Liver (tissue), 9 donors: ENCODE results near the gene WDR59. TPM values are rescaled to one million over a fixed set of nuclear protein-coding genes. Genes with fewer than 3 reads are reported as not detected.

ENCODE experiments used
- DNase-seq: peaks from one replicate; pipeline ENCODE4 v3.0.0-alpha.2; 2017; ENCODE audit warnings: low spot score
- H3K27ac ChIP-seq, 2 donors: one replicate each; pipeline ENCODE4 v1.7.0; 2013; ENCODE audit warnings: inconsistent platforms in 2 of 2, low read length in 2 of 2, control low read depth in 1 of 2, low read depth in 1 of 2, mild to moderate bottlenecking in 1 of 2
- H3K27me3 ChIP-seq, 4 donors: one replicate each; pipeline versions ENCODE4 v1.6.1 to v1.7.0; 2013; ENCODE audit warnings: low read length in 3 of 4, inconsistent platforms in 1 of 4, mild to moderate bottlenecking in 1 of 4, moderate library complexity in 1 of 4; ENCODE audit not compliant: control insufficient read depth in 4 of 4, insufficient read depth in 4 of 4
- H3K36me3 ChIP-seq, 4 donors: one replicate each; pipeline versions ENCODE4 v1.6.1 to v1.7.0; 2013; ENCODE audit warnings: low read length in 3 of 4, mild to moderate bottlenecking in 3 of 4, low read depth in 1 of 4, moderate library complexity in 1 of 4; ENCODE audit not compliant: control insufficient read depth in 4 of 4, insufficient read depth in 3 of 4
- H3K4me1 ChIP-seq, 4 donors: one replicate each; pipeline versions ENCODE4 v1.6.1 to v1.7.0; 2013; ENCODE audit warnings: low read length in 3 of 4, mild to moderate bottlenecking in 3 of 4, moderate library complexity in 1 of 4; ENCODE audit not compliant: control insufficient read depth in 4 of 4, insufficient read depth in 4 of 4
- H3K4me3 ChIP-seq, 3 donors: one replicate each; pipeline versions ENCODE4 v1.6.1 to v1.7.0; 2013; ENCODE audit warnings: low read length in 3 of 3, control low read depth in 1 of 3, low read depth in 1 of 3, mild to moderate bottlenecking in 1 of 3
- H3K9ac ChIP-seq, 2 donors: one replicate each; pipeline ENCODE4 v1.7.0; 2013; ENCODE audit warnings: low read length in 2 of 2, mild to moderate bottlenecking in 2 of 2, moderate library complexity in 2 of 2, control low read depth in 1 of 2, low read depth in 1 of 2
- H3K9me3 ChIP-seq, 4 donors: one replicate each; pipeline versions ENCODE4 v1.6.1 to v1.7.0; 2013; ENCODE audit warnings: low read length in 3 of 4; ENCODE audit not compliant: control insufficient read depth in 4 of 4
- EGR1 ChIP-seq, 2 donors: IDR thresholded peaks; 2 replicates each; pipeline ENCODE4 v1.6.1; 2016 to 2018; ENCODE audit warnings: antibody characterized with exemption in 2 of 2, low read depth in 2 of 2
- FOXA1 ChIP-seq: IDR thresholded peaks from 2 replicates; pipeline ENCODE4 v1.6.1; 2016; ENCODE audit warnings: antibody characterized with exemption
- FOXA2 ChIP-seq: IDR thresholded peaks from 2 replicates; pipeline ENCODE4 v1.6.1; 2016; ENCODE audit warnings: antibody characterized with exemption
- GABPA ChIP-seq, 2 donors: IDR thresholded peaks in 1 of 2; conservative IDR thresholded peaks in 1 of 2; 2 replicates each; pipeline ENCODE4 v1.6.1; 2016; ENCODE audit warnings: antibody characterized with exemption in 2 of 2, mild to moderate bottlenecking in 1 of 2, moderate library complexity in 1 of 2
- HNF4A ChIP-seq, 2 donors: conservative IDR thresholded peaks; 2 replicates each; pipeline ENCODE4 v1.6.1; 2016; ENCODE audit warnings: antibody characterized with exemption in 2 of 2, mild to moderate bottlenecking in 2 of 2
- HNF4G ChIP-seq: IDR thresholded peaks from 2 replicates; pipeline ENCODE4 v1.6.1; 2016; ENCODE audit warnings: antibody characterized with exemption
- NR2F2 ChIP-seq: IDR thresholded peaks from 2 replicates; pipeline ENCODE4 v1.6.1; 2016; ENCODE audit warnings: antibody characterized with exemption
- RAD21 ChIP-seq, 2 donors: IDR thresholded peaks; 2 replicates each; pipeline ENCODE4 v1.6.1; 2016; ENCODE audit warnings: antibody characterized with exemption in 2 of 2, mild to moderate bottlenecking in 2 of 2
- RXRA ChIP-seq, 2 donors: IDR thresholded peaks; 2 replicates each; pipeline ENCODE4 v1.6.1; 2017 to 2018; ENCODE audit warnings: antibody characterized with exemption in 2 of 2, mild to moderate bottlenecking in 1 of 2
- SP1 ChIP-seq: IDR thresholded peaks from 2 replicates; pipeline ENCODE4 v1.6.1; 2018; ENCODE audit warnings: antibody characterized with exemption, mild to moderate bottlenecking
- YY1 ChIP-seq: IDR thresholded peaks from 2 replicates; pipeline ENCODE4 v1.6.1; 2016; ENCODE audit warnings: antibody characterized with exemption, mild to moderate bottlenecking
- WGBS: extraction: QIAGEN DNeasy Blood & Tissue Kit; methylation state at CpG from one replicate; pipeline ENCODE4 v1.1.7; 2013; 5-methylcytosine and 5-hydroxymethylcytosine counted together
- polyA plus RNA-seq, 2 donors: library from polyadenylated mRNA; stranded (reverse) in 1 of 2; unstranded in 1 of 2; fragments of 200-250 nt in 1 of 2; fragments of >200 nt in 1 of 2; fragmentation: Nextera tagmentation in 1 of 2; extraction: Ambion mirVana in 1 of 2; gene quantifications; one replicate each; pipeline versions ENCODE4 v1.2.1 to v1.2.3, GENCODE V29; 2013 to 2015
- total RNA-seq, 2 donors: library from RNA; depleted of rRNA; stranded (reverse); fragments of >200 nt; gene quantifications; one replicate each; pipeline ENCODE4 v1.2.3, GENCODE V29; 2014
- TF ChIP-seq, protein P1 (sequence below): IDR thresholded peaks from 2 replicates; pipeline ENCODE4 v1.6.1; 2016; ENCODE audit warnings: antibody characterized with exemption, mild to moderate bottlenecking
- TF ChIP-seq, protein P2 (sequence below): IDR thresholded peaks from 2 replicates; pipeline ENCODE4 v1.6.1; 2016; ENCODE audit warnings: antibody characterized with exemption
- TF ChIP-seq, protein P3 (sequence below): fragments of 150-350 bp; IDR thresholded peaks from 2 replicates; pipeline ENCODE4 v1.5.1; 2017; ENCODE audit warnings: improper control_type of control experiment, low read depth, low read length; ENCODE audit not compliant: missing input control
- TF ChIP-seq, protein P4 (sequence below): IDR thresholded peaks from 2 replicates; pipeline ENCODE4 v1.6.1; 2016; ENCODE audit warnings: antibody characterized with exemption
- donor health status: healthy.
- donor health status: healthy.
- donor health status: healthy.
- donor health status: healthy.
- donor health status: healthy.

Gene WDR59
- total and polyA plus RNA-seq, 4 donors = 14.1 to 30.3 (median 23.7) TPM

DNA sequence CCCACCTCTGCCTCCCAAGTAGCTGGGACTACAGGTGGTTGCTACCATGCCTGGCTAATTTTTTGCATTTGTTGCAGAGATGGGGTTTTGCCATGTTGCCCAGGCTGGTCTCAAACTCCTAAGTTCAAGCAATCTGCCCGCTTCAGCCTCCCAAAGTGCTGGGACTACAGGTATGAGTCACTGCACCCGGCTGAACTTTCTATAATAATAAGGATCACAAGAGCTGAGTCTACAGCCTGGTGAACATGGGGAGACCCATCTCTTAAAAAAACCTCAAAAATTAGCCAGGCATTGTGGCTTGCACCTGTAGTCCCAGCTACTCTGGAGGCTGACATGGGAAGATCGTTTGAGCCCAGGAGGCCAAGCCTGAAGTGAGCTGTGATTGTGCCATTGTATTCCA lies 53.5 kb downstream of the WDR59 start:
- peaks cover 0 to 22% (median 8%) of the 10 kb centered on the region in 4 donors for H3K36me3 ChIP-seq
- 92% methylated on average over 3 of the region's 3 CpGs for WGBS
- no peak overlapping the region for H3K4me3 ChIP-seq
- no peaks in the 10 kb centered on the region for H3K9me3 ChIP-seq
- H3K27me3 ChIP-seq = no peaks in the 10 kb centered on the region
- no peak overlapping the region for H3K27ac ChIP-seq
- DNase-seq = no peak
- no peak for TF ChIP-seq HNF4G
- H3K4me1 ChIP-seq = no peaks in the 10 kb centered on the region
- H3K9ac ChIP-seq = no peak overlapping the region

DNA sequence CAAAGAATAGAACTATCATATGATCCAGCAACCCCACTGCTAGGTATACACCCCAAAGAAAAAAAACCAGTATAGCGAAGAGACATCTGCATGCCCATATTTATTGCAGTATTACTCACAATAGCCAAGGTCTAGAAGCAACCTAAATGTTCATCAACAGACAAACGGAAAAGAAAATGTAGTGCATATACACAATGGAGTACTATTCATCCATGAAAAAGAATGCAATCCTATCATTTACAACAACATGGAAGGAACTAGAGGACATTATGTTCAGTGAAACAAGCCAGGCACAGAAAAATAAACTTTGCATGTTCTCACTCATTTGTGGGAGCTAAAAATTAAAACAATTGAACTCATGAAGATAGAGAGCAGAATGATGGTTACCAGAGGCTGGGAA lies 55.3 kb downstream of the WDR59 start:
- peaks cover 0 to 20% (median 8%) of the 10 kb centered on the region in 4 donors for H3K36me3 ChIP-seq

More for the DNA sequence above, 55.3 kb downstream of the WDR59 start:
- TF ChIP-seq EGR1 (IDR thresholded peaks at IDR 0.05; ENCODE audit: low read depth in 2 of 2) = no peak
- TF ChIP-seq, protein P1, sequence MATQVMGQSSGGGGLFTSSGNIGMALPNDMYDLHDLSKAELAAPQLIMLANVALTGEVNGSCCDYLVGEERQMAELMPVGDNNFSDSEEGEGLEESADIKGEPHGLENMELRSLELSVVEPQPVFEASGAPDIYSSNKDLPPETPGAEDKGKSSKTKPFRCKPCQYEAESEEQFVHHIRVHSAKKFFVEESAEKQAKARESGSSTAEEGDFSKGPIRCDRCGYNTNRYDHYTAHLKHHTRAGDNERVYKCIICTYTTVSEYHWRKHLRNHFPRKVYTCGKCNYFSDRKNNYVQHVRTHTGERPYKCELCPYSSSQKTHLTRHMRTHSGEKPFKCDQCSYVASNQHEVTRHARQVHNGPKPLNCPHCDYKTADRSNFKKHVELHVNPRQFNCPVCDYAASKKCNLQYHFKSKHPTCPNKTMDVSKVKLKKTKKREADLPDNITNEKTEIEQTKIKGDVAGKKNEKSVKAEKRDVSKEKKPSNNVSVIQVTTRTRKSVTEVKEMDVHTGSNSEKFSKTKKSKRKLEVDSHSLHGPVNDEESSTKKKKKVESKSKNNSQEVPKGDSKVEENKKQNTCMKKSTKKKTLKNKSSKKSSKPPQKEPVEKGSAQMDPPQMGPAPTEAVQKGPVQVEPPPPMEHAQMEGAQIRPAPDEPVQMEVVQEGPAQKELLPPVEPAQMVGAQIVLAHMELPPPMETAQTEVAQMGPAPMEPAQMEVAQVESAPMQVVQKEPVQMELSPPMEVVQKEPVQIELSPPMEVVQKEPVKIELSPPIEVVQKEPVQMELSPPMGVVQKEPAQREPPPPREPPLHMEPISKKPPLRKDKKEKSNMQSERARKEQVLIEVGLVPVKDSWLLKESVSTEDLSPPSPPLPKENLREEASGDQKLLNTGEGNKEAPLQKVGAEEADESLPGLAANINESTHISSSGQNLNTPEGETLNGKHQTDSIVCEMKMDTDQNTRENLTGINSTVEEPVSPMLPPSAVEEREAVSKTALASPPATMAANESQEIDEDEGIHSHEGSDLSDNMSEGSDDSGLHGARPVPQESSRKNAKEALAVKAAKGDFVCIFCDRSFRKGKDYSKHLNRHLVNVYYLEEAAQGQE = no peak
- TF ChIP-seq YY1 = no peak
- TF ChIP-seq, protein P2, sequence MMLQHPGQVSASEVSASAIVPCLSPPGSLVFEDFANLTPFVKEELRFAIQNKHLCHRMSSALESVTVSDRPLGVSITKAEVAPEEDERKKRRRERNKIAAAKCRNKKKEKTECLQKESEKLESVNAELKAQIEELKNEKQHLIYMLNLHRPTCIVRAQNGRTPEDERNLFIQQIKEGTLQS = no peak
- TF ChIP-seq HNF4A (conservative IDR thresholded peaks at IDR 0.05) = no peak
- TF ChIP-seq, protein P3, sequence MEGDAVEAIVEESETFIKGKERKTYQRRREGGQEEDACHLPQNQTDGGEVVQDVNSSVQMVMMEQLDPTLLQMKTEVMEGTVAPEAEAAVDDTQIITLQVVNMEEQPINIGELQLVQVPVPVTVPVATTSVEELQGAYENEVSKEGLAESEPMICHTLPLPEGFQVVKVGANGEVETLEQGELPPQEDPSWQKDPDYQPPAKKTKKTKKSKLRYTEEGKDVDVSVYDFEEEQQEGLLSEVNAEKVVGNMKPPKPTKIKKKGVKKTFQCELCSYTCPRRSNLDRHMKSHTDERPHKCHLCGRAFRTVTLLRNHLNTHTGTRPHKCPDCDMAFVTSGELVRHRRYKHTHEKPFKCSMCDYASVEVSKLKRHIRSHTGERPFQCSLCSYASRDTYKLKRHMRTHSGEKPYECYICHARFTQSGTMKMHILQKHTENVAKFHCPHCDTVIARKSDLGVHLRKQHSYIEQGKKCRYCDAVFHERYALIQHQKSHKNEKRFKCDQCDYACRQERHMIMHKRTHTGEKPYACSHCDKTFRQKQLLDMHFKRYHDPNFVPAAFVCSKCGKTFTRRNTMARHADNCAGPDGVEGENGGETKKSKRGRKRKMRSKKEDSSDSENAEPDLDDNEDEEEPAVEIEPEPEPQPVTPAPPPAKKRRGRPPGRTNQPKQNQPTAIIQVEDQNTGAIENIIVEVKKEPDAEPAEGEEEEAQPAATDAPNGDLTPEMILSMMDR = no peak
- no peak for TF ChIP-seq GABPA (IDR thresholded peaks at IDR 0.05 in 1 of 2, conservative IDR thresholded peaks at IDR 0.05 in 1 of 2)
- TF ChIP-seq SP1 = no peak
- no peak for TF ChIP-seq RAD21 (IDR thresholded peaks at IDR 0.05)
- TF ChIP-seq FOXA1 = no peak
- TF ChIP-seq FOXA2 = no peak
- TF ChIP-seq RXRA (IDR thresholded peaks at IDR 0.05) = no peak
- no peak for TF ChIP-seq HNF4G
- no peak for TF ChIP-seq NR2F2
- TF ChIP-seq, protein P4, sequence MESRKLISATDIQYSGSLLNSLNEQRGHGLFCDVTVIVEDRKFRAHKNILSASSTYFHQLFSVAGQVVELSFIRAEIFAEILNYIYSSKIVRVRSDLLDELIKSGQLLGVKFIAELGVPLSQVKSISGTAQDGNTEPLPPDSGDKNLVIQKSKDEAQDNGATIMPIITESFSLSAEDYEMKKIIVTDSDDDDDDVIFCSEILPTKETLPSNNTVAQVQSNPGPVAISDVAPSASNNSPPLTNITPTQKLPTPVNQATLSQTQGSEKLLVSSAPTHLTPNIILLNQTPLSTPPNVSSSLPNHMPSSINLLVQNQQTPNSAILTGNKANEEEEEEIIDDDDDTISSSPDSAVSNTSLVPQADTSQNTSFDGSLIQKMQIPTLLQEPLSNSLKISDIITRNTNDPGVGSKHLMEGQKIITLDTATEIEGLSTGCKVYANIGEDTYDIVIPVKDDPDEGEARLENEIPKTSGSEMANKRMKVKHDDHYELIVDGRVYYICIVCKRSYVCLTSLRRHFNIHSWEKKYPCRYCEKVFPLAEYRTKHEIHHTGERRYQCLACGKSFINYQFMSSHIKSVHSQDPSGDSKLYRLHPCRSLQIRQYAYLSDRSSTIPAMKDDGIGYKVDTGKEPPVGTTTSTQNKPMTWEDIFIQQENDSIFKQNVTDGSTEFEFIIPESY = no peak
- Histone ChIP-seq H3K9me3 (no peaks in the 10 kb centered on the region), H3K4me3 (no peak overlapping the region), H3K4me1 (no peaks in the 10 kb centered on the region), H3K27me3 (no peaks in the 10 kb centered on the region), H3K9ac (no peak overlapping the region), H3K27ac (no peak overlapping the region)
- WGBS = over 99% methylated on average over 2 of the region's 2 CpGs
- DNase-seq = no peak
